DND-41 (cell line): ENCODE measurements around the gene UBXN4.

Experiments used
- ATAC-seq: fragments of 200-7000 bp; cut with Tn5 transposase; 3 replicates; pipeline ENCODE4 v1.9.1; 2021; ENCODE audit warnings: low read depth; ENCODE audit not compliant: insufficient read depth
- DNase-seq: peaks from one replicate; pipeline ENCODE4 v3.0.0-alpha.2; 2020
- H2AFZ ChIP-seq: 2 replicates; pipeline ENCODE4 v1.6.0; 2012; ENCODE audit warnings: low read depth, low read length
- H3K27ac ChIP-seq: 2 replicates; pipeline ENCODE4 v1.5.1; 2012; ENCODE audit warnings: low read length, inconsistent platforms
- H3K27me3 ChIP-seq: fragments of 200-600 bp; sonication (generic); 2 replicates; pipeline ENCODE4 v1.6.0; 2012; ENCODE audit warnings: low read length, mild to moderate bottlenecking, inconsistent platforms; ENCODE audit not compliant: insufficient read depth, poor library complexity
- H3K36me3 ChIP-seq: 2 replicates; pipeline ENCODE4 v1.5.1; 2012; ENCODE audit warnings: low read length, inconsistent platforms; ENCODE audit not compliant: insufficient read depth
- H3K4me1 ChIP-seq: 2 replicates; pipeline ENCODE4 v1.5.1; 2012; ENCODE audit warnings: mild to moderate bottlenecking, low read length; ENCODE audit not compliant: insufficient read depth
- H3K4me2 ChIP-seq: 2 replicates; pipeline ENCODE4 v1.6.0; 2012; ENCODE audit warnings: mild to moderate bottlenecking, moderate library complexity, low read length, inconsistent platforms; ENCODE audit not compliant: insufficient read depth
- H3K4me3 ChIP-seq, 2 experiments: fragments of 200-600 bp in 1 of 2; shearing (Covaris generic) in 1 of 2; 2 replicates each; pipeline ENCODE4 v1.5.1; 2012 to 2016; ENCODE audit warnings: inconsistent platforms in 2 of 2, low read length in 2 of 2, mild to moderate bottlenecking in 2 of 2, low read depth in 1 of 2, moderate library complexity in 1 of 2
- H3K79me2 ChIP-seq: 2 replicates; pipeline ENCODE4 v1.6.0; 2012; ENCODE audit warnings: low read length, inconsistent platforms; ENCODE audit not compliant: insufficient read depth
- H3K9ac ChIP-seq: 2 replicates; pipeline ENCODE4 v1.6.0; 2012; ENCODE audit warnings: low read depth, mild to moderate bottlenecking, inconsistent platforms, low read length, moderate library complexity
- H3K9me3 ChIP-seq: 2 replicates; pipeline ENCODE4 v1.5.1; 2012; ENCODE audit warnings: low read length, moderate library complexity, mild to moderate bottlenecking, inconsistent platforms; ENCODE audit not compliant: insufficient read depth, severe bottlenecking
- H4K20me1 ChIP-seq: 2 replicates; pipeline ENCODE4 v1.6.0; 2012; ENCODE audit warnings: low read length; ENCODE audit not compliant: insufficient read depth
- EZH2 ChIP-seq: IDR thresholded peaks from 3 replicates; pipeline ENCODE4 v1.6.1; 2012; ENCODE audit warnings: borderline replicate concordance, low read depth, mild to moderate bottlenecking, moderate library complexity, low read length, inconsistent platforms; ENCODE audit not compliant: severe bottlenecking
- TF ChIP-seq, protein P1 (sequence below): IDR thresholded peaks from 2 replicates; pipeline ENCODE4 v1.5.1; 2012; ENCODE audit warnings: borderline replicate concordance, low read length, moderate library complexity, mild to moderate bottlenecking; ENCODE audit not compliant: poor library complexity, severe bottlenecking; ENCODE audit errors: extremely low read depth

UBXN4 gene

DNA sequence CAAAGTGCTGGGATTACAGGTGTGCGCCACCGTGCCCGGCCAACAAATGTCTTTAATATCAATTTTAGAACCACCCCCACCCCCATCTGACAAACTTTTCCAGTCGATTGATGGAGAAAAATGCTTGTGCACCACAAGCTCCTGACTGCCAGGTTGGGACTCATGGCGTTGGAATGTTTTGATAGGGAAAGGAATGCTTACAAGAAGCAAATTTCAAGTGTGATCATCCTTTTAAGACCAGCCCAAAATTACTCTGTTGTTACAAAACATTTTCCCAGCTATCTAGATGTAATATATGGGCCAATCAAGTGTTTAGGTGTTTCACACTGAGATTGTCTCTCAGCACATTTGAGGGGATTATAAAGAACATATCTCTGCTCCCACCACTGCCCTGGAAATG lies 45.2 kb downstream of the UBXN4 start:
- Histone ChIP-seq H3K9ac (no peak overlapping the region), H3K27me3 (no peaks in the 10 kb centered on the region), H3K9me3 (no peaks in the 10 kb centered on the region), H3K27ac (no peak overlapping the region), H3K4me1 (peaks cover 8% of the 10 kb centered on the region), H3K4me2 (no peak overlapping the region), H3K4me3 (no peak overlapping the region), H3K36me3 (peaks cover 68% of the 10 kb centered on the region), H2AFZ (no peak overlapping the region), H3K79me2 (no peaks in the 10 kb centered on the region), H4K20me1 (no peaks in the 10 kb centered on the region)
- ATAC-seq (no peak), DNase-seq (no peak)
- TF ChIP-seq, protein P1, sequence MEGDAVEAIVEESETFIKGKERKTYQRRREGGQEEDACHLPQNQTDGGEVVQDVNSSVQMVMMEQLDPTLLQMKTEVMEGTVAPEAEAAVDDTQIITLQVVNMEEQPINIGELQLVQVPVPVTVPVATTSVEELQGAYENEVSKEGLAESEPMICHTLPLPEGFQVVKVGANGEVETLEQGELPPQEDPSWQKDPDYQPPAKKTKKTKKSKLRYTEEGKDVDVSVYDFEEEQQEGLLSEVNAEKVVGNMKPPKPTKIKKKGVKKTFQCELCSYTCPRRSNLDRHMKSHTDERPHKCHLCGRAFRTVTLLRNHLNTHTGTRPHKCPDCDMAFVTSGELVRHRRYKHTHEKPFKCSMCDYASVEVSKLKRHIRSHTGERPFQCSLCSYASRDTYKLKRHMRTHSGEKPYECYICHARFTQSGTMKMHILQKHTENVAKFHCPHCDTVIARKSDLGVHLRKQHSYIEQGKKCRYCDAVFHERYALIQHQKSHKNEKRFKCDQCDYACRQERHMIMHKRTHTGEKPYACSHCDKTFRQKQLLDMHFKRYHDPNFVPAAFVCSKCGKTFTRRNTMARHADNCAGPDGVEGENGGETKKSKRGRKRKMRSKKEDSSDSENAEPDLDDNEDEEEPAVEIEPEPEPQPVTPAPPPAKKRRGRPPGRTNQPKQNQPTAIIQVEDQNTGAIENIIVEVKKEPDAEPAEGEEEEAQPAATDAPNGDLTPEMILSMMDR = no peak
- TF ChIP-seq EZH2 = no peak

DNA sequence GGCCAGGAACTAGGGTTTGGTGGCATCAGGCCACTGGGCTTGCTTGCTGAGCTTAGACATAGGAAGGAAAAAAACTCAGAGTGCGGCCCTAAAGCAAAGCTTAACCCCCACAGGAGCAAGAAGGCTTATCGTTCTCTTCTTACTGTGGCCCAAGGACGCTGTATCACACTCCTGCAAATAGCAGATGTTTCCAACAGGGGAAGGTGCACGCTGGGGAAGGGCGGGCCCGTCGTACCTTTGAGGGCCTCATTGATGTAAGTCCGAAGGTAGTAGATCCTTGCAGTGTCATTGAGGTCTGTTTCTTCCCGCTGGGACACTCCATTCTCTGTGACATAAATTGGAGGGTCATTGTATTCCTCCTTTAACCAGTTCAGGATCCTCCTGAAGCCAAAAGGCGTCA lies 48.8 kb downstream of the UBXN4 start:
- Histone ChIP-seq H2AFZ (no peak overlapping the region), H3K9me3 (no peaks in the 10 kb centered on the region), H3K36me3 (peaks cover 32% of the 10 kb centered on the region; the same call in 1 of the 2 replicates), H4K20me1 (no peaks in the 10 kb centered on the region), H3K4me3 (no peak overlapping the region), H3K4me1 (peaks cover 40% of the 10 kb centered on the region), H3K27ac (no peak overlapping the region), H3K27me3 (no peaks in the 10 kb centered on the region), H3K4me2 (no peak overlapping the region), H3K79me2 (0 out of 2 replicates have a peak, but pooled peaks cover 2% of the 10 kb centered on the region), H3K9ac (no peak overlapping the region)
- no peak for TF ChIP-seq EZH2
- ATAC-seq = no peak
- no peak for DNase-seq

DNA sequence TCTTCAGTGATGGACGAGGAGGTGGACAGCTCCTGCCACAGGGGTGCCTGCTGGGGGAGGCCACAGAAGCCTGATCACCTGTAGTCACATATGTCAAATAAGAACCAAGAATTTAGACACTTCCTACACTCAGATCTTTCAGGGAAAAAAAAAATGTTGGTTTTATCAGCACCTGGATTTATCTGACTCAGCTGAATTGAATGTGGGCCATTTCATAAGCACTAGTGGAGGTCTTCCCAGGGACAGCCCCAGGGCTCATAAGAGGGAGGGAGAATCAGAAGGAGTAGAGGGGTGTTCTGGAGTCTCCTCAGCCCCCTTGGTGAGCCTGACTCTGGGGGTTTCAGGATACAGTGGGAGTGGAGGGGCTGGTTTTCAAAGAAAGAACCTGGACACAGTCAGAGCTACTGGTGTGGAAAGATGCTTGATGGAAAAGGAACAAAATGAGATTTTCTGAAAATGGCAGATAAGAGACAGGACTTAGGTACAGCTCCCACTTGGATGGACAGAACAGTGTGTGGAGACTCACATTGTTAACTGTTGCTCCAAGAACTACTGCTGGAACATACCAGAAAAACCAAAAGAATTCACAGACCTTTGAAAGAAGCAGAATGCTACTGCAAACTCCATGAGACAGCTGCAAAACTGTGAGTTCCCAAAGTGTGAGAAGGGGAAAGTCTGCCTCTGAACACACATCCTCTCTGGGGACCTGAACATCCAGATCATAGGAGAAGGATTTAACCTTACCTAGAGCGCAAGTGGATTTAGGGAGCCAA lies 49.9 kb downstream of the UBXN4 start:
- ATAC-seq (no peak), DNase-seq (no peak)
- H3K79me2 ChIP-seq = 0 out of 2 replicates have a peak, but pooled peaks cover 2% of the 10 kb centered on the region
- H3K9me3 ChIP-seq = no peaks in the 10 kb centered on the region
- TF ChIP-seq EZH2 = no peak
- no peak overlapping the region for H3K4me3 ChIP-seq
- no peak overlapping the region for H2AFZ ChIP-seq
- no peak overlapping the region for H3K9ac ChIP-seq
- H3K36me3 ChIP-seq = peaks cover 23% of the 10 kb centered on the region; the same call in 1 of the 2 replicates
- peak overlapping the region; percentile 64 for H3K27ac ChIP-seq
- peaks cover 40% of the 10 kb centered on the region for H3K4me1 ChIP-seq
- H3K27me3 ChIP-seq = no peaks in the 10 kb centered on the region
- 0 out of 2 replicates have a peak overlapping the region, but pooled peaks have one; percentile 13 for H3K4me2 ChIP-seq
- no peaks in the 10 kb centered on the region for H4K20me1 ChIP-seq

DNA sequence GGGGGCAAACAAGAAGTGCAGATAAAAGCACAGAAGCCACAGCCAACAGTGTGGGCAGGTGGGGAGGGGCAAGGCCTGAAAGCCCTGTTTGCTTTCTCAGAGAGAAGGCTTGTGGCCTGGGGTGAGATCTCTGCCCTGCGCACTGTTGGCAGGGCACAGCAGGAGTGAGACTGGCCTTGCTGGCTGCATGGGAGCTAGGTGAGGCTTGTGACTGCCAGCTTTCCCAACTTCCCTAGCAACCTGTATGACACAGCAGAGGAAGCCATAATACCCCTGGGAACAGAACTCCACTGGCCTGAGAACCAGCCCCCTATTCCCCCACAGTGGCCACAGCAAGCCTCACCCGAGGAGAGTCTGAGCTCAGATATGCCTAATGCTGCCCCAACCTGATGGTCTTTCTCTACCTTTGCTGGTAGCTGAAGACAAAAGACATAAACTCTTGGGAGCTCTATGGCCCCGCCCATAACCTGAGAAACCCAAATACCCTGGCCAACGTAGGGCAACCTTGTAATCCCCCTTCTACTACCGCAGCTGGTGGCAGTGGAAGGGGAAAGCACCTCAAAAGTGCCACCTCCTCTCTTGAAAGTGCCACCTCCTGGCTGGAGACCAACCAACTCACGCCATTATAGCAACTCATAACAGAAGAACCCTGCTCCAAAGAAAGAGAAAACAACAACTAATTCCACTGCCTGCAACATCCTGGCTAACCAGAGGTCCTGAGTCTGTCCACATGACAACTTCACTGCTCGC lies 50.9 kb downstream of the UBXN4 start:
- H3K27me3 ChIP-seq = no peaks in the 10 kb centered on the region
- H4K20me1 ChIP-seq = no peaks in the 10 kb centered on the region
- H2AFZ ChIP-seq = no peak overlapping the region
- peak; percentile 57 for DNase-seq
- H3K27ac ChIP-seq = peak overlapping the region; percentile 64
- H3K36me3 ChIP-seq = peaks cover 15% of the 10 kb centered on the region; the same call in 1 of the 2 replicates
- H3K79me2 ChIP-seq = 0 out of 2 replicates have a peak, but pooled peaks cover 2% of the 10 kb centered on the region
- peaks cover 43% of the 10 kb centered on the region for H3K4me1 ChIP-seq
- no peaks in the 10 kb centered on the region for H3K9me3 ChIP-seq
- peak; percentile 63 for ATAC-seq
- H3K9ac ChIP-seq = no peak overlapping the region
- H3K4me3 ChIP-seq = no peak overlapping the region
- H3K4me2 ChIP-seq = peak overlapping the region; percentile 28; the same call in 1 of the 2 replicates
- TF ChIP-seq, protein P1 = no peak
- TF ChIP-seq EZH2 = no peak
